Progenitor cell of endocrine pancreas (in vitro differentiated cells): ENCODE measurements around the gene TTR. TPM values are rescaled to one million over a fixed set of nuclear protein-coding genes. Genes with fewer than 3 reads are reported as not detected.

Experiments used
- DNase-seq: peaks from one replicate; pipeline ENCODE4 v3.0.0; 2021; ENCODE audit warnings: low spot score; ENCODE audit not compliant: unreplicated experiment
- H3K27ac Mint-ChIP-seq: 2 replicates; pipeline ENCODE4 v1.8.0; 2021; ENCODE audit warnings: mild to moderate bottlenecking, moderate library complexity, mixed read lengths
- H3K27me3 Mint-ChIP-seq: 2 replicates; pipeline ENCODE4 v1.8.0; 2021; ENCODE audit warnings: mixed read lengths
- H3K36me3 Mint-ChIP-seq: 2 replicates; pipeline ENCODE4 v1.8.0; 2022; ENCODE audit warnings: mixed read lengths; ENCODE audit not compliant: insufficient read depth
- H3K4me1 Mint-ChIP-seq: 2 replicates; pipeline ENCODE4 v1.8.0; 2021; ENCODE audit warnings: low read depth, mixed read lengths
- H3K4me3 Mint-ChIP-seq: 2 replicates; pipeline ENCODE4 v1.8.0; 2021; ENCODE audit warnings: low read depth, mild to moderate bottlenecking, moderate library complexity, mixed read lengths
- H3K9me3 Mint-ChIP-seq: 2 replicates; pipeline ENCODE4 v1.8.0; 2021; ENCODE audit warnings: low read depth, mixed read lengths
- CTCF ChIP-seq: fragments of 200-600 bp; sonication (generic); IDR thresholded peaks from one replicate; pipeline ENCODE4 v1.5.0; 2021; ENCODE audit warnings: antibody characterized with exemption, mild to moderate bottlenecking; ENCODE audit not compliant: unreplicated experiment
- total RNA-seq: library from RNA; stranded (reverse); gene quantifications from 2 replicates; pipeline ENCODE4 v1.2.1, GENCODE V29; 2021

The TTR gene
- total RNA-seq, 1 donor from 2014 or later = 150 TPM

DNA sequence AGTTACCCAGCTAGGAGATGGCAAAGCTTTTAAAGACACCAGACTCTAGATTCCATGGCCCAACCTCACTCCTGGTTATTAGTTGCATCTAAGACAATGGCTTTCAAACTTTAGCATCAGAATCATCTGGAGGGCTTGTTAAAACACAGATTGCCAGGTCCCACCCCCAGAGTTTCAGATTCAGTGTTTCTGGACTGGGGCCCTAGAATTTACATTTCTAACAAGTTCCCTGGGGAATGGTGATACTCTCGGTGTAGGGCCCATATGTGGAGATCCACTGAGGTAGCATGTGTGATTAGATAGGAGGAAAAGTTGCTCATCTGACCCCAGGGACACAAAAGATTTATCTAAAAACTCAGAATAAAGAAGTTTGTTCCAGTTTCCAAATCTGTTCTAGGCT lies 14.5 kb upstream of the TTR start:
- TF ChIP-seq CTCF = no peak
- Mint-ChIP-seq H3K36me3 (no peaks in the 10 kb centered on the region), H3K4me3 (no peak overlapping the region), H3K27ac (no peak overlapping the region), H3K4me1 (peaks cover 8% of the 10 kb centered on the region), H3K27me3 (peaks cover 3% of the 10 kb centered on the region), H3K9me3 (no peaks in the 10 kb centered on the region)
- no peak for DNase-seq

- H3K4me1 Mint-ChIP-seq = peaks cover 8% of the 10 kb centered on the region
- H3K36me3 Mint-ChIP-seq = no peaks in the 10 kb centered on the region
- no peak for TF ChIP-seq CTCF
- H3K4me3 Mint-ChIP-seq = no peak overlapping the region
- no peaks in the 10 kb centered on the region for H3K9me3 Mint-ChIP-seq
- H3K27me3 Mint-ChIP-seq = peaks cover under 1% of the 10 kb centered on the region
- DNase-seq = no peak
- no peak overlapping the region for H3K27ac Mint-ChIP-seq
These were observed 13.6 kb upstream of the TTR start for GRCh38 chr18:31578126-31578525.

GRCh38 chr18:31579375-31579774 lies 12.3 kb upstream of the TTR start:
- Mint-ChIP-seq H3K4me1 (peaks cover 10% of the 10 kb centered on the region), H3K27me3 (no peaks in the 10 kb centered on the region), H3K9me3 (no peaks in the 10 kb centered on the region), H3K4me3 (no peak overlapping the region), H3K36me3 (no peaks in the 10 kb centered on the region), H3K27ac (no peak overlapping the region)
- DNase-seq = no peak
- no peak for TF ChIP-seq CTCF

GRCh38 chr18:31581498-31582197 lies 10.0 kb upstream of the TTR start:
- Mint-ChIP-seq H3K9me3 (no peaks in the 10 kb centered on the region), H3K4me3 (no peak overlapping the region), H3K4me1 (peaks cover 5% of the 10 kb centered on the region), H3K27ac (no peak overlapping the region), H3K36me3 (no peaks in the 10 kb centered on the region), H3K27me3 (no peaks in the 10 kb centered on the region)
- TF ChIP-seq CTCF = no peak
- DNase-seq = no peak

- Mint-ChIP-seq H3K27ac (no peak overlapping the region), H3K4me1 (peaks cover 16% of the 10 kb centered on the region), H3K27me3 (no peaks in the 10 kb centered on the region), H3K9me3 (peaks cover 2% of the 10 kb centered on the region), H3K4me3 (no peak overlapping the region), H3K36me3 (peaks cover under 1% of the 10 kb centered on the region)
- DNase-seq = no peak
- TF ChIP-seq CTCF = no peak
These were observed 8.4 kb upstream of the TTR start for GRCh38 chr18:31583185-31583854.
